Type B pancreatic cell (in vitro differentiated cells): ENCODE results near the gene SCARB1. TPM values are rescaled to one million over a fixed set of nuclear protein-coding genes. Genes with fewer than 3 reads are reported as not detected.

Experiments used
- DNase-seq: peaks from one replicate; pipeline ENCODE4 v3.0.0; 2021; ENCODE audit warnings: mixed read lengths; ENCODE audit not compliant: unreplicated experiment; ENCODE audit errors: extremely low spot score
- H3K27ac Mint-ChIP-seq: 2 replicates; pipeline ENCODE4 v1.8.0; 2021; ENCODE audit warnings: mild to moderate bottlenecking, mixed read lengths
- H3K27me3 Mint-ChIP-seq: 2 replicates; pipeline ENCODE4 v1.8.0; 2021; ENCODE audit warnings: mixed read lengths
- H3K36me3 Mint-ChIP-seq: 2 replicates; pipeline ENCODE4 v1.8.0; 2021; ENCODE audit warnings: mixed read lengths
- H3K4me1 Mint-ChIP-seq: one replicate; pipeline ENCODE4 v1.8.0; 2021; ENCODE audit warnings: mixed read lengths; ENCODE audit not compliant: unreplicated experiment
- H3K4me3 Mint-ChIP-seq: 2 replicates; pipeline ENCODE4 v1.8.0; 2021; ENCODE audit warnings: mild to moderate bottlenecking, mixed read lengths
- H3K9me3 Mint-ChIP-seq: 2 replicates; pipeline ENCODE4 v1.8.0; 2021; ENCODE audit warnings: mixed read lengths
- CTCF ChIP-seq: fragments of 200-600 bp; sonication (generic); conservative IDR thresholded peaks from 2 replicates; pipeline ENCODE4 v1.5.0; 2021; ENCODE audit warnings: antibody characterized with exemption, mild to moderate bottlenecking
- total RNA-seq: library from RNA; stranded (reverse); gene quantifications from 2 replicates; pipeline ENCODE4 v1.2.1, GENCODE V29; 2021; ENCODE audit warnings: low replicate concordance

SCARB1 gene
- total RNA-seq, 1 donor from 2014 or later = 23.4 TPM

- H3K9me3 Mint-ChIP-seq = no peaks in the 10 kb centered on the region
Measured at GRCh38 chr12:124867401-124867930, 3.8 kb upstream of the SCARB1 start.

GRCh38 chr12:124866883-124867400 lies 3.3 kb upstream of the SCARB1 start:
- Mint-ChIP-seq H3K36me3 (no peaks in the 10 kb centered on the region), H3K27ac (peak overlapping the region; percentile 1), H3K9me3 (no peaks in the 10 kb centered on the region), H3K4me3 (no peak overlapping the region), H3K4me1 (peaks cover 24% of the 10 kb centered on the region), H3K27me3 (peaks cover 5% of the 10 kb centered on the region)
- no peak for TF ChIP-seq CTCF
- no peak for DNase-seq

More at GRCh38 chr12:124867401-124867930, 3.8 kb upstream of the SCARB1 start:
- TF ChIP-seq CTCF = no peak
- no peak for DNase-seq
- no peak overlapping the region for H3K27ac Mint-ChIP-seq
- no peak overlapping the region for H3K4me3 Mint-ChIP-seq
- peaks cover 5% of the 10 kb centered on the region for H3K27me3 Mint-ChIP-seq
- H3K36me3 Mint-ChIP-seq = no peaks in the 10 kb centered on the region
- H3K4me1 Mint-ChIP-seq = peaks cover 25% of the 10 kb centered on the region

- no peak for TF ChIP-seq CTCF
- Mint-ChIP-seq H3K27ac (peak overlapping the region; percentile 1), H3K9me3 (no peaks in the 10 kb centered on the region), H3K36me3 (no peaks in the 10 kb centered on the region), H3K4me1 (peaks cover 21% of the 10 kb centered on the region), H3K27me3 (peaks cover 10% of the 10 kb centered on the region), H3K4me3 (peak overlapping the region; percentile 63)
- no peak for DNase-seq
Measured at GRCh38 chr12:124866195-124866882, 2.7 kb upstream of the SCARB1 start.

- Mint-ChIP-seq H3K36me3 (no peaks in the 10 kb centered on the region), H3K4me1 (peaks cover 21% of the 10 kb centered on the region), H3K9me3 (no peaks in the 10 kb centered on the region), H3K27ac (no peak overlapping the region), H3K27me3 (peaks cover 10% of the 10 kb centered on the region), H3K4me3 (no peak overlapping the region)
- TF ChIP-seq CTCF = no peak
- no peak for DNase-seq
Measured at GRCh38 chr12:124865728-124866127, 2.1 kb upstream of the SCARB1 start.

GRCh38 chr12:124864326-124864752 lies 675 bp upstream of the SCARB1 start:
- Mint-ChIP-seq H3K4me3 (peak overlapping the region; percentile 81), H3K27ac (peak overlapping the region; percentile 83), H3K27me3 (peaks cover 10% of the 10 kb centered on the region), H3K9me3 (no peaks in the 10 kb centered on the region), H3K36me3 (no peaks in the 10 kb centered on the region), H3K4me1 (peaks cover 19% of the 10 kb centered on the region)
- no peak for DNase-seq
- no peak for TF ChIP-seq CTCF
